GM18907 (cell line): Measurements from ENCODE around the gene CD247.

ENCODE experiments used
- ATAC-seq: cut with Tn5 transposase; IDR thresholded peaks from one replicate; pipeline ENCODE4 v1.9.1; 2021; ENCODE audit warnings: mild to moderate bottlenecking, moderate library complexity; ENCODE audit not compliant: unreplicated experiment

Gene CD247

GRCh38 chr1:167489571-167490340 is 28.6 kb downstream of the CD247 start:
- ATAC-seq = no peak

GRCh38 chr1:167488786-167489185 is 29.5 kb downstream of the CD247 start:
- no peak for ATAC-seq

- no peak for ATAC-seq
Observed at GRCh38 chr1:167487614-167488013, 30.7 kb downstream of the CD247 start.

- no peak for ATAC-seq
Observed at GRCh38 chr1:167486090-167486824, 32.1 kb downstream of the CD247 start.

GRCh38 chr1:167484726-167485502 is 33.4 kb downstream of the CD247 start:
- no peak for ATAC-seq

GRCh38 chr1:167483790-167484189 is 34.5 kb downstream of the CD247 start:
- no peak for ATAC-seq

GRCh38 chr1:167482184-167482583 is 36.1 kb downstream of the CD247 start:
- no peak for ATAC-seq

- no peak for ATAC-seq
Observed at GRCh38 chr1:167479331-167479979, 38.9 kb downstream of the CD247 start.

- ATAC-seq = no peak
Observed at GRCh38 chr1:167477986-167478385, 40.3 kb downstream of the CD247 start.

GRCh38 chr1:167476061-167476460 is 42.3 kb downstream of the CD247 start:
- no peak for ATAC-seq

- no peak for ATAC-seq
Observed at GRCh38 chr1:167474191-167474641, 44.1 kb downstream of the CD247 start.

GRCh38 chr1:167473761-167474160 is 44.6 kb downstream of the CD247 start:
- no peak for ATAC-seq

GRCh38 chr1:167472752-167473521 is 45.4 kb downstream of the CD247 start:
- ATAC-seq = no peak

GRCh38 chr1:167471568-167471967 is 46.8 kb downstream of the CD247 start:
- no peak for ATAC-seq

GRCh38 chr1:167469280-167469965 is 48.9 kb downstream of the CD247 start:
- no peak for ATAC-seq

- ATAC-seq = no peak
Observed at GRCh38 chr1:167467752-167468151, 50.6 kb downstream of the CD247 start.

- no peak for ATAC-seq
Observed at GRCh38 chr1:167467126-167467710, 51.1 kb downstream of the CD247 start.

- ATAC-seq = no peak
Observed at GRCh38 chr1:167465743-167466142, 52.6 kb downstream of the CD247 start.

- no peak for ATAC-seq
Observed at GRCh38 chr1:167465018-167465417, 53.3 kb downstream of the CD247 start.
